ENCODE data around the gene RHBDL2.
"Not testable (repeated sequence)": the region's sequence is repeated elsewhere in the genome, so short reads cannot be mapped to it uniquely, and the experiment has no call there.

RHBDL2 gene, protein sequence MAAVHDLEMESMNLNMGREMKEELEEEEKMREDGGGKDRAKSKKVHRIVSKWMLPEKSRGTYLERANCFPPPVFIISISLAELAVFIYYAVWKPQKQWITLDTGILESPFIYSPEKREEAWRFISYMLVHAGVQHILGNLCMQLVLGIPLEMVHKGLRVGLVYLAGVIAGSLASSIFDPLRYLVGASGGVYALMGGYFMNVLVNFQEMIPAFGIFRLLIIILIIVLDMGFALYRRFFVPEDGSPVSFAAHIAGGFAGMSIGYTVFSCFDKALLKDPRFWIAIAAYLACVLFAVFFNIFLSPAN

GRCh38 chr1:38941527-38942019 lies at the start of gene RHBDL2:
Gene RHBDL2, minus strand, starts transcription at chr1:38941830. Its CDS starts 22,618 bp downstream, at chr1:38919212.
- DNase-seq (ENCODE audit: low read depth in 2 of 2): no peak

GRCh38 chr1:38990738-38991637 lies 49.4 kb upstream of the RHBDL2 start, which contains the start of gene AKIRIN1:
Gene AKIRIN1, plus strand, starts transcription at chr1:38991276. Its CDS starts 105 bp downstream, at chr1:38991381.
- peak; percentile 89 to 90 for DNase-seq (ENCODE audit: low read depth in 2 of 2)

DNA sequence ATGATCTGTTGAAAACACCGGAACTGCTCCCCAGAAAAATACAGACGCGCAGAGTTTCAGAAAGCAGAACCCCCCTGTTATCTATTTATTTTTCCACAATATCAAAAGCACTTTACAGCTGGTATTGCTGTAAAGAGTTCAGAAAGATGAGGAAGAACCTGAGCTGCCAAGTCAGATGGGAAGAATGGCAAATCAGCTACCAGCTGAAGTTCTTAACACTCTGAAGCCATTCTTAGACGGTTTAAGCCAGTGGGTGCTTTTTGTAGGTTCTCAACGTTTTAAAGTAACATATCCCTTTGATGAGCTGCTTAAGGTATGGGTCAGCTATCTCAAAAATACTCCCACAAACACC lies 48.7 kb upstream of the RHBDL2 start:
- no peak for DNase-seq (ENCODE audit: low read depth in 2 of 2)

DNA sequence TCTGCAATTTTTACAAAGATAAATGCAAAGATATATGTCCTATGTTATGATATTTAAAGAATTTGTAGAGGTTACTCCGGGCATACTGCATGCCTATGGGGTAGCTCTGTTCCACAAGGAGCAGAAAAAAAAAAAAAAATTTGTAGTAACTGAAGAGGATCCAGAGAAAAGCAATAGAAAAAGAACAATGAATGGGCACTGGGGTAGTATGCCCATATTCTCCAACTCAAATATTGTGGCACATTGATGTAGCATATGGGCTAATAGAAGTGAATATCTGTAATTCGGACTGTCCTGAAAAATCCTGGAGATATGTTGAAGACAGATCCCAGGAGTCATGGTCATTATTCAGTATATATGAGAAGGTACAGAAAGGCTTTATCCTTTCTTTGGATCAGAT lies 48.3 kb upstream of the RHBDL2 start:
- DNase-seq (ENCODE audit: low read depth in 2 of 2): no peak

GRCh38 chr1:38979380-38979779 lies 37.8 kb upstream of the RHBDL2 start:
- DNase-seq (ENCODE audit: low read depth in 2 of 2): not testable (repeated sequence)

DNA sequence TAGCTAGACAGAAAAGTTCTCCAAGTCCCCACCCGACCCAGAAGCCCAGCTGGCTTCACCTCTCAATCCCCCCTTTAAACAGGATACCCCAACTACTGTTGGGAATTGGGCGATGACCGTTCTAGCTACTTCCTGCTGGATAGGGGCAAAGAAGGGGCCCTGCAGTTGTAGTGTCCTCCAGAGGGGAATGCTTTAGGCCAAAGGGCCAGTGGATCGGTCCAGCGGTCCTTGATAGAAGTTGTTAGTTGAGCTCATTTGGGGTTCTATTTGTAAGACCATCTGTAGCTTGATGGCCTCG lies 36.6 kb upstream of the RHBDL2 start:
- DNase-seq (ENCODE audit: low read depth in 2 of 2): not testable (repeated sequence)

DNA sequence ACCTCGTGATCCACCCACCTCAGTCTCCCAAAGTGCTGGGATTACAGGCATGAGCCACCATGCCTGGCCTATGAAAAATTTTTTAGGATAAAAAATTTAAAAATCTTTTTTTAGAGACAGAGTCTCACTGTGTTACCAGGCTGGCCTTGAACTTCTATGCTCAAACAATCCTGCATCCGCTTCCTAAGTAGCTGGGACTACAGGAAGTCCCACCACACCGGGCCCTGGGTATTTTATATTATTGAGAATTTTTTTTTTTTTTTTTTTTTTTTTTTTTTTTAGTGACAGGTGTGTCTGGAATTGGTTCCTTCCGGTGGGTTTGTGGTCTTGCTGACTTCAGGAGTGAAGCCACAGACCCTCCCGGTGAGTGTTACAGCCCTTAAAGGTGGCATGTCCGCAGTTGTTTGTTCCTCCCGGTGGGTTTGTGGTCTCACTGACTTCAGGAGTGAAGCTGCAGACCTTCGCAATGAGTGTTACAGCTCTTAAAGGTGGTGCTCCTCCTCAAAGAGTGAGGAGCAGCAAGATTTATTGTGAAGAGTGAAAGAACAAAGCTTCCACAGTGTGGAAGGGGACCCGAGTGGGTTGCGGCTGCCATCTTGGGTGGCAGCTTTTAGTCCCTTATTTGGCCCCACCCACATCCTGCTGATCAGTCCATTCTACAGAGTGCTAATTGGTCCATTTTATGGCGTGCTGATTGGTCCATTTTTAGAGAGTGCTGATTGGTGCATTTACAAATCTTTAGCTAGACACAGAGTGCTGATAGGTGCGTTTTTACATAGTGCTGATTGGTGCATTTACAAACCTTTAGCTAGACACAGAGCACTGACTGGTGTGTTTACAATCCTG lies 36.0 kb upstream of the RHBDL2 start:
- peak; percentile 13 to 31 for DNase-seq (ENCODE audit: low read depth in 2 of 2)

- DNase-seq (ENCODE audit: low read depth in 2 of 2): no peak
These were observed 32.2 kb upstream of the RHBDL2 start for GRCh38 chr1:38973659-38974437.

DNA sequence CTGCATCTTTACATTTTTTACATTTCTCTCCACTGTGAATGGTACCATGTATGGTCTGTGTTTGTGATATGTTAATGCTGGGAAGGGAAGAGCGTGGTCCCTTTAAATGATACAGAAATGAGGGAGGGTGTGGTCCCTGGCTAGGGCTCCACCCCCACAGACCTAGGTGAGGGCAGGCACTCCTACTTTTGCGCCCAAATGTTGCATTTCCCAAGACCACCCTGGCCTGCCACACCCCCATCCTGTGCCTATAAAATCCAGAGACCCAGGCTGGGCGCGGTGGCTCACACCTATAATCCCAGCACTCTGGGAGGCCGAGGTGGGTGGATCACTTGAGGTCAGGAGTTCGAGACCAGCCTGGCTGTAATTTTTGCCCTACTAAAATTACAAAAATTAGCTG lies 31.5 kb upstream of the RHBDL2 start:
- not testable (repeated sequence) for DNase-seq (ENCODE audit: low read depth in 2 of 2)

GRCh38 chr1:38964140-38964548 lies 22.5 kb upstream of the RHBDL2 start:
- no peak for DNase-seq (ENCODE audit: low read depth in 2 of 2)

DNA sequence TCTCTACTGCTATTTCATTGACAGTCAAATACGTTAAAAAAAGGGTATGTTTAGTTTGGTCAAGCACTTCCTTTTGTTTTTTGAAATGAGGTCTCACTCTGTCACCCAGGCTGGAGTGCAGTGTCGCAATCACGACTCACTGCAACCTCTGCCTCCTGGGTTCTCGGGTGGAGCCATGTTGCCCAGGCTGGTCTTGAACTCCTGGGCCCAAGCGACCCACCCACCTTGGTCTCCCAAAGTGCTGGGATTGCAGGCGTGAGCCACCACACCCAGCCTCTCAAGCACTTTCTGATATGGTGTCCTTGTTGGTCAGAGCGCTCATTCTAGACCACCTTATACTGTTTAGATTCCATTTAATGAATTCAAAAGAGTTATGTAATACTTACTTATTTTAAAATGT lies 20.9 kb upstream of the RHBDL2 start:
- DNase-seq (ENCODE audit: low read depth in 2 of 2): no peak

GRCh38 chr1:38962113-38962512 lies 20.5 kb upstream of the RHBDL2 start:
- no peak for DNase-seq (ENCODE audit: low read depth in 2 of 2)

DNA sequence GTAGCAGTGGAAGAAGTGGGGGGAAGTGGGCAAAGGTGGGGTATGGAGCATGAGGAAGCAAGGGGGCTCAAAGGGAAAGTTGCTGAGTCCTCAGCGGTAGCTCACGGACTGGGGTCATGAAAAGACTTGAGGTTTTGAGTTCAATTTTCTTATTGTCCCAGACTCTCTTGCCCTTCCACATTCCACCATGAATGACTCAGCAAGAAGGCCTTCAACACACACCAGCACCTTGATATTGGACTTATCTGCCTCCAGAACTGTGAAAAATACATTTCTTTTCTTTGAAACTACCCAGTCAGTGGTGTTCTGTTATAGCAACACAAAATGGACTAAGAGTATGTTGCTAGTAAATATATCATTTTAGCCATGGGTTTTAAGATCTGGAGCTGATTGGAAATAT lies 17.3 kb upstream of the RHBDL2 start:
- DNase-seq (ENCODE audit: low read depth in 2 of 2): no peak

- no peak for DNase-seq (ENCODE audit: low read depth in 2 of 2)
These were observed 11.8 kb upstream of the RHBDL2 start for GRCh38 chr1:38953433-38953860.

GRCh38 chr1:38950553-38950952 lies 8.9 kb upstream of the RHBDL2 start:
- no peak for DNase-seq (ENCODE audit: low read depth in 2 of 2)

DNA sequence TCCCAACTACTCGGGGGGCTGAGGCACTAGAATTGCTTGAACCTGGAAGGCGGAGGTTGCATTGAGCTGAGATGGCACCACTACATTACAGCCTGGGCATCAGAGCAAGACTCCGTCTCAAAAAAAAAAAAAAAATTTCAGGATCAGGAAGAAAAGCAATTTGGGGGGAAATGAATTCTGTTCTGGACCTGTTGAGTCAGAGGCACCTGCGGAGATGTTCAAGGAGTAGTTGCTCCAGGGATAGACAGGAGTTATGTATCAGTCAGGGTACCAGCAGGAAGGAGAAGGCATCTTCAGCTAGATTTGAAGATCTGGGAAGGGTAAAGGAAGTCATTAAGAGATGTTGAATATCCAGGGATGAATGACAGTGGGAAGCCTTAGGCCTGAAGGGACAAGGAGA lies 2.9 kb upstream of the RHBDL2 start:
- DNase-seq (ENCODE audit: low read depth in 2 of 2): no peak

- DNase-seq (ENCODE audit: low read depth in 2 of 2): no peak
These were observed 1.2 kb upstream of the RHBDL2 start for GRCh38 chr1:38942664-38943428.

- DNase-seq (ENCODE audit: low read depth in 2 of 2): no peak
These were observed 537 bp downstream of the RHBDL2 start for GRCh38 chr1:38941093-38941492.

DNA sequence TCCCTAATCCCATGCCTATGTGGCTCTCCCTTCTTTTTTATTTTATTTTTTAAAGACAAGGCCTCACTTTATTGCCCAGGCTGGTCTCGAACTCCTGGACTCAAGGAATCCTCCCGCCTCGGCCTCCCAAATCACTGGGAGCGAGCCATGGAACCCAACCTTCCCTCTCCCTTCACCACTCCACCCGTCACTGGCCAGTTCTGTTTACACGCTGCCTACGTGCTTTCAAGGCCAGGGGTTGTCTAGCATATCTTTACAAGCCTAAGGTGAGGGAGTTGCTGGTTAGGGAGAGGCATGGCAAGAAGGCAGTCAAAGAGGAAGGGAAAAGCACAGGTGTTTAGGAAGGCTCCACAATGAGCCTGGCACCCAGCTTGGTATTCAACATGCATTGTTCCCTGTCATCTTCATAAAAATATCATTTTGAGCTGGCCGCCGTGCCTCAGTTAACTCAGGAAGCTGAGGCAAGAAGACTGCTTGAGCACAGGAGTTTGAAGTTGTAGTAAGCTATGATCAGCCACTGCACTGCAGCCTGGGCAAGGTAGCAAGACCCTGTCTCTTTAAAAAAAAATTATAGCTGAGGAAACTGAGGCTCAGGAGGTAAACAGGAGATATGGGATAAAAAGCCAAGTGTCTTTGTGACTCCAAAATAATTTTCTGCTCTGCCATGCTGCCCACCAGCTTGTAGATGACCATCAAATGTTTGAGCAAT lies 1.1 kb downstream of the RHBDL2 start:
- DNase-seq (ENCODE audit: low read depth in 2 of 2): no peak
